Stimulated activated naive CD4-positive, alpha-beta T cell treated with Interleukin-2 at 50 U/mL for 16 hours (primary cell): ENCODE results near the gene SKAP1.
"Not testable (repeated sequence)": the region's sequence is repeated elsewhere in the genome, so short reads cannot be mapped to it uniquely, and the experiment has no call there.

Source experiments
- DNase-seq: peaks from one replicate; lab custom pipeline; 2025; lab: John Stamatoyannopoulos, UW

Gene SKAP1

GRCh38 chr17:48207776-48208544 is 222.1 kb downstream of the SKAP1 start:
- no peak for DNase-seq

- not testable (repeated sequence) for DNase-seq
These were observed 223.0 kb downstream of the SKAP1 start for GRCh38 chr17:48207036-48207435.

- no peak for DNase-seq
These were observed 227.1 kb downstream of the SKAP1 start for GRCh38 chr17:48202959-48203358.

- no peak for DNase-seq
These were observed 231.0 kb downstream of the SKAP1 start for GRCh38 chr17:48198950-48199541.

GRCh38 chr17:48195910-48196309 is 234.1 kb downstream of the SKAP1 start:
- DNase-seq: no peak

- no peak for DNase-seq
These were observed 235.9 kb downstream of the SKAP1 start for GRCh38 chr17:48194097-48194550.

GRCh38 chr17:48192321-48192731 is 237.7 kb downstream of the SKAP1 start:
- DNase-seq: no peak

GRCh38 chr17:48191362-48191761 is 238.7 kb downstream of the SKAP1 start:
- DNase-seq: no peak

GRCh38 chr17:48190871-48191270 is 239.1 kb downstream of the SKAP1 start:
- no peak for DNase-seq

GRCh38 chr17:48187872-48188608 is 242.0 kb downstream of the SKAP1 start:
- no peak for DNase-seq

GRCh38 chr17:48186317-48186716 is 243.7 kb downstream of the SKAP1 start:
- not testable (repeated sequence) for DNase-seq

GRCh38 chr17:48184721-48185120 is 245.3 kb downstream of the SKAP1 start:
- no peak for DNase-seq

GRCh38 chr17:48181653-48182052 is 248.4 kb downstream of the SKAP1 start:
- no peak for DNase-seq

GRCh38 chr17:48180842-48181629 is 249.0 kb downstream of the SKAP1 start:
- DNase-seq: no peak

- no peak for DNase-seq
These were observed 250.7 kb downstream of the SKAP1 start for GRCh38 chr17:48179071-48179945.

- DNase-seq: no peak
These were observed 251.7 kb downstream of the SKAP1 start for GRCh38 chr17:48178317-48178716.

GRCh38 chr17:48177816-48178215 is 252.2 kb downstream of the SKAP1 start:
- no peak for DNase-seq

GRCh38 chr17:48176471-48176855 is 253.6 kb downstream of the SKAP1 start:
- DNase-seq: no peak

- no peak for DNase-seq
These were observed 254.1 kb downstream of the SKAP1 start for GRCh38 chr17:48175692-48176470.

GRCh38 chr17:48174833-48175523 is 255.0 kb downstream of the SKAP1 start:
- no peak for DNase-seq
